HepG2 (cell line): ENCODE measurements around the gene ARHGAP26. TPM values are rescaled to one million over a fixed set of nuclear protein-coding genes. Genes with fewer than 3 reads are reported as not detected.

Experiments
- ATAC-seq: fragments of 200-7000 bp; cut with Tn5 transposase; 3 replicates; pipeline ENCODE4 v1.9.1; 2020; ENCODE audit warnings: mild to moderate bottlenecking, moderate library complexity
- BruUV-seq: library from RNA; stranded (reverse); fragments of 400-500 nt; replicated peaks from 2 replicates; lab custom pipeline; 2021; lab: Mats Ljungman, UMichigan
- CTCF ChIA-PET: fragments of 300-600 bp; formaldehyde crosslinking; extraction: SDS; loops from one replicate; lab custom pipeline; 2021; ENCODE audit warnings: low total read pairs, inconsistent platforms, low intra/inter-chr PET ratio; lab: Yijun Ruan, JAX
- POLR2A ChIA-PET: fragments of 350-600 bp; sonication (Branson Sonifier 250); formaldehyde crosslinking; loops from one replicate; lab custom pipeline; 2020; ENCODE audit warnings: antibody characterized with exemption, inconsistent platforms; lab: Yijun Ruan, JAX
- DNase-seq: peaks from one replicate; pipeline ENCODE4 v3.0.0-alpha.2; 2015; ENCODE audit warnings: low spot score
- FAIRE-seq: peaks from 3 replicates; lab custom pipeline; 2011; peaks lifted over from hg19 to GRCh38; lab: Jason Lieb, UNC
- H2AFZ ChIP-seq: one replicate; pipeline ENCODE4 v1.6.1; 2011; ENCODE audit warnings: low read length, inconsistent platforms
- H3K27ac ChIP-seq: fragments of 300-600 bp; 3 replicates; pipeline ENCODE4 v1.8.0; 2011; ENCODE audit warnings: mixed run types, mild to moderate bottlenecking, mixed read lengths, low read length, inconsistent platforms; ENCODE audit not compliant: insufficient read depth; ENCODE audit errors: extremely low read length
- H3K27me3 ChIP-seq, 2 experiments: fragments of 200-600 bp in 1 of 2; 2 replicates in 1 of 2; 3 replicates in 1 of 2; pipeline versions ENCODE4 v1.6.0 to v1.8.0; 2011; ENCODE audit warnings: low read length in 2 of 2, mild to moderate bottlenecking in 2 of 2, moderate library complexity in 2 of 2, inconsistent platforms in 1 of 2; ENCODE audit not compliant: insufficient read depth in 2 of 2, control insufficient read depth in 1 of 2
- H3K36me3 ChIP-seq, 2 experiments: fragments of 200-600 bp in 1 of 2; replicated peaks in 1 of 2; 2 replicates in 1 of 2; 3 replicates in 1 of 2; pipeline versions ENCODE4 v1.5.1 to v1.8.0; 2011; ENCODE audit warnings: low read length in 2 of 2, inconsistent platforms in 1 of 2; ENCODE audit not compliant: insufficient read depth in 2 of 2, control insufficient read depth in 1 of 2
- H3K4me1 ChIP-seq: 2 replicates; pipeline ENCODE4 v1.5.1; 2012; ENCODE audit warnings: low read length, inconsistent platforms; ENCODE audit not compliant: insufficient read depth
- H3K4me2 ChIP-seq: 2 replicates; pipeline ENCODE4 v1.6.0; 2011; ENCODE audit warnings: low read depth, low read length, inconsistent platforms
- H3K4me3 ChIP-seq, 3 experiments: fragments of 200-600 bp in 1 of 3; sonication (generic), shearing (Covaris generic) in 1 of 3; replicated peaks in 1 of 3; 2 replicates each; pipeline ENCODE4 v1.5.1; 2011 to 2016; ENCODE audit warnings: low read length in 3 of 3, inconsistent platforms in 2 of 3, low read depth in 2 of 3, mild to moderate bottlenecking in 2 of 3, control low read depth in 1 of 3, mixed read lengths in 1 of 3; ENCODE audit not compliant: insufficient read depth in 1 of 3
- H3K79me2 ChIP-seq: one replicate; pipeline ENCODE4 v1.6.1; 2011; ENCODE audit warnings: low read length, inconsistent platforms; ENCODE audit not compliant: insufficient read depth
- H3K9ac ChIP-seq: 2 replicates; pipeline ENCODE4 v1.6.0; 2011; ENCODE audit warnings: mild to moderate bottlenecking, low read depth, low read length, inconsistent platforms; ENCODE audit not compliant: insufficient read depth
- H3K9me3 ChIP-seq: 2 replicates; pipeline ENCODE4 v1.5.1; 2012; ENCODE audit warnings: mild to moderate bottlenecking, low read length
- H4K20me1 ChIP-seq: 2 replicates; pipeline ENCODE4 v1.6.0; 2011; ENCODE audit warnings: inconsistent platforms, mild to moderate bottlenecking, low read length, moderate library complexity; ENCODE audit not compliant: insufficient read depth
- CENPT ChIP-seq: sonication (generic); formaldehyde crosslinking; IDR thresholded peaks from 2 replicates; pipeline ENCODE4 v1.8.0; 2022; ENCODE audit warnings: low read depth, mild to moderate bottlenecking, moderate library complexity, missing genetic modification reagents
- EHMT2 ChIP-seq: fragments of 200-600 bp; sonication (generic); IDR thresholded peaks from 2 replicates; pipeline ENCODE4 v1.7.0; 2017; ENCODE audit warnings: antibody characterized with exemption, low read depth, low read length, borderline replicate concordance
- MIER3 ChIP-seq: IDR thresholded peaks from 2 replicates; pipeline ENCODE4 v1.6.1; 2016; ENCODE audit warnings: missing compliant biosample characterization, borderline replicate concordance
- ZBTB46 ChIP-seq: sonication (generic); formaldehyde crosslinking; IDR thresholded peaks from 2 replicates; pipeline ENCODE4 v1.4.0; 2020; ENCODE audit warnings: mild to moderate bottlenecking, missing genetic modification reagents, borderline replicate concordance
- ZBTB7A ChIP-seq: sonication (generic); formaldehyde crosslinking; IDR thresholded peaks from 2 replicates; pipeline ENCODE4 v1.8.0; 2022; ENCODE audit warnings: mild to moderate bottlenecking, missing genetic modification reagents
- ZNF276 ChIP-seq: sonication (generic); formaldehyde crosslinking; IDR thresholded peaks from 2 replicates; pipeline ENCODE4 v1.4.0; 2020; ENCODE audit warnings: mild to moderate bottlenecking, low read depth, missing genetic modification reagents
- ZNF407 ChIP-seq: sonication (generic); formaldehyde crosslinking; IDR thresholded peaks from one replicate; pipeline ENCODE4 v1.5.1; 2020; ENCODE audit warnings: mild to moderate bottlenecking, missing genetic modification reagents; ENCODE audit errors: not compliant biosample characterization
- ZNF441 ChIP-seq: sonication (generic); formaldehyde crosslinking; IDR thresholded peaks from 2 replicates; pipeline ENCODE4 v1.7.0; 2021; ENCODE audit warnings: missing genetic modification reagents, borderline replicate concordance
- ZNF740 ChIP-seq: sonication (generic); formaldehyde crosslinking; IDR thresholded peaks from 2 replicates; pipeline ENCODE4 v1.4.0; 2020; ENCODE audit warnings: missing genetic modification reagents
- ZNF788 ChIP-seq: sonication (generic); formaldehyde crosslinking; IDR thresholded peaks from 2 replicates; pipeline ENCODE4 v1.5.0; 2020; ENCODE audit warnings: mild to moderate bottlenecking, missing genetic modification reagents, borderline replicate concordance
- WGBS: methylation state at CpG from one replicate; pipeline ENCODE4 v1.1.6; 2017; ENCODE audit warnings: low lambda C conversion rate; 5-methylcytosine and 5-hydroxymethylcytosine counted together
- in situ Hi-C: cut with HindIII; loops from 2 replicates; pipeline ENCODE4 v1.10.0; 2017; ENCODE audit warnings: low pct_unique_long_range_greater_than_20kb; ENCODE audit not compliant: extremely low pct_ligation_motif_present
- intact Hi-C: fragments of 100-400 bp; cut with micrococcal nuclease; formaldehyde crosslinking; loops from one replicate; pipeline ENCODE4 v1.10.0; 2022; ENCODE audit not compliant: unreplicated experiment
- polyA plus RNA-seq, 8 experiments: library from polyadenylated mRNA; depleted of rRNA in 3 of 8; stranded (reverse) in 7 of 8; unstranded in 1 of 8; fragments of >200 nt; fragmentation: Illumina TruSeq in 4 of 8; extraction: Trizol in 4 of 8; gene quantifications; 2 replicates each; pipeline versions ENCODE4 v1.2.1 to v1.2.3, GENCODE V29; 2011 to 2016; ENCODE audit warnings: low read depth in 4 of 8, missing spikeins in 1 of 8, mixed read lengths in 1 of 8; ENCODE audit not compliant: insufficient read depth in 1 of 8
- total RNA-seq, 5 experiments: library from RNA; depleted of rRNA; stranded (reverse); fragments of >200 nt; fragmentation: Illumina TruSeq; extraction: Trizol; gene quantifications; 2 replicates each; pipeline ENCODE4 v1.2.3, GENCODE V29; 2016; ENCODE audit warnings: low read depth in 1 of 5

Gene ARHGAP26
- total and polyA plus RNA-seq, 2 of the 13 experiments (the other 11 are each of a cell fraction or from before 2014, with no cell fraction given), result 9.6 to 18.2 TPM

GRCh38 chr5:143056792-143057579 lies 286.8 kb downstream of the ARHGAP26 start:
- H3K9me3 ChIP-seq, result no peaks in the 10 kb centered on the region
- 100% methylated on average over 2 of the region's 2 CpGs for WGBS
- DNase-seq (no peak), ATAC-seq (no peak), FAIRE-seq (no peak)
- ChIA-PET POLR2A (no interaction called here), CTCF (no interaction called here)
- H3K79me2 ChIP-seq, result no peaks in the 10 kb centered on the region
- peaks cover 2% of the 10 kb centered on the region for H3K4me1 ChIP-seq
- H3K27ac ChIP-seq, result no peak overlapping the region
- H3K4me2 ChIP-seq, result no peak overlapping the region
- H2AFZ ChIP-seq, result no peak overlapping the region
- intact Hi-C loops, result no loop called here
- in situ Hi-C loops, result no loop called here
- no peaks in the 10 kb centered on the region for H4K20me1 ChIP-seq
- H3K27me3 ChIP-seq, result no peaks in the 10 kb centered on the region
- no peak overlapping the region for H3K4me3 ChIP-seq
- no TSS peak for BruUV-seq
- peaks cover 5 to 21% of the 10 kb centered on the region in 2 experiments; a peak in 4 of 5 replicates for H3K36me3 ChIP-seq
- no peak overlapping the region for H3K9ac ChIP-seq
- TF ChIP-seq ZNF788, result no peak
- TF ChIP-seq ZNF740 (CRISPR knock-in tag), result no peak
- TF ChIP-seq ZBTB46, result no peak
- no peak for TF ChIP-seq MIER3 (CRISPR knock-in tag)
- no peak for TF ChIP-seq ZBTB7A
- TF ChIP-seq ZNF276 (CRISPR knock-in tag), result no peak
- no peak for TF ChIP-seq CENPT
- TF ChIP-seq ZNF441 (CRISPR knock-in tag), result no peak
- TF ChIP-seq ZNF407 (CRISPR knock-in tag), result no peak
- TF ChIP-seq EHMT2, result no peak
